Endometrium (tissue), 2 donors: ENCODE results near the gene ZBED4.

Experiments
- FAIRE-seq: peaks from 2 replicates; lab custom pipeline; 2012; peaks lifted over from hg19 to GRCh38; lab: Jason Lieb, UNC
- donor health status: control.
- donor health status: control.

The ZBED4 gene

DNA sequence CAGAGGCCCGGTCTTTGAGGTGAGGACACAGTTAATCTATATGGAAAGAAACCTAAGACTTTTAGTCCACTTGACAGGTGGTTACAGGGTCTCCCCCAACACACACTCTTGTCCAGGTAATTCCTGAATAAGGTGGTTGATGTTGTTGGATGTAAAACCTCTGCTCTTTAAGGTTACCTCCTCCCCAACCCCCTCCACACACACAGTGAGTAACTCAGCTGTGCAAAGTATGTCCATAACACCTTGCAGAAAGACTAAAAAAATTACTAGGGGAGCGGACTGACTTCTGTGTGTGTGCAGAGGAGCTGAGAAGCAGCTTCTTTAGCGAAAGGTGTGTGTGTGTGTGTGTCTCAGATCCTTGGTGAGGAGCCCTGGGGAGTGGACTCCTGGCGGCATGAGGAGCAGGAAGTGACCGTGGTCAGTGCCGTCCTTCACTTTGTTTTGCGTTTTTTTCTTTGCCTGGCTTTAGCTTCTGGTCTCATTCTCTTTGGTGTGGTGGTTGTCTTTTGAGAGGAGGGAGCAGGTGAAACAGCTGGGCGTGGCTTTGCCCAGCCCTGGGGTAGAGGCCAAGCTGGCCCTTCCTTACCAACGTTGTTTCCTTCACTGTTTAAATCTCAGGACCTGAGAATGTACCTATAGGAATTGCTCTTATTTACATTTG lies 1.7 kb downstream of the ZBED4 start:
- no peak for FAIRE-seq

DNA sequence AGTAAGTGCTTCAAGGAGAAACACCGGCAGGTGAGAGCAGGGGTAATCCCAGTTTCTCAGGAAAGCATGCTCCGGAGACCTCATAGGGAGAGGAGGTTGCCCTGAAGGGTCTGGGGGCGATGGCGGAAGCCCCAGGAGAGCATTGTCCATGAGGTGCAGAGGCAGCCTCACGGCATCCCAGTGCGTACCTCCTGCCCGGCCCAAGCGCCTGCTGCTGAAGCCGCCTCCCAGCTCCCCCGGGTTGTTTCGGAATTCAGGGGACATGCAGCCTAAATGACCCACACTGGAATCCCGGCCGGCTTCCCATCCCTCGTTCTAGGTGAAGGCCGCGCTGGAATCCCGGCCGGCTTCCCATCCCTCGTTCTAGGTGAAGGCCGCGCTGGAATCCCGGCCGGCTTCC lies 2.7 kb downstream of the ZBED4 start:
- no peak for FAIRE-seq

DNA sequence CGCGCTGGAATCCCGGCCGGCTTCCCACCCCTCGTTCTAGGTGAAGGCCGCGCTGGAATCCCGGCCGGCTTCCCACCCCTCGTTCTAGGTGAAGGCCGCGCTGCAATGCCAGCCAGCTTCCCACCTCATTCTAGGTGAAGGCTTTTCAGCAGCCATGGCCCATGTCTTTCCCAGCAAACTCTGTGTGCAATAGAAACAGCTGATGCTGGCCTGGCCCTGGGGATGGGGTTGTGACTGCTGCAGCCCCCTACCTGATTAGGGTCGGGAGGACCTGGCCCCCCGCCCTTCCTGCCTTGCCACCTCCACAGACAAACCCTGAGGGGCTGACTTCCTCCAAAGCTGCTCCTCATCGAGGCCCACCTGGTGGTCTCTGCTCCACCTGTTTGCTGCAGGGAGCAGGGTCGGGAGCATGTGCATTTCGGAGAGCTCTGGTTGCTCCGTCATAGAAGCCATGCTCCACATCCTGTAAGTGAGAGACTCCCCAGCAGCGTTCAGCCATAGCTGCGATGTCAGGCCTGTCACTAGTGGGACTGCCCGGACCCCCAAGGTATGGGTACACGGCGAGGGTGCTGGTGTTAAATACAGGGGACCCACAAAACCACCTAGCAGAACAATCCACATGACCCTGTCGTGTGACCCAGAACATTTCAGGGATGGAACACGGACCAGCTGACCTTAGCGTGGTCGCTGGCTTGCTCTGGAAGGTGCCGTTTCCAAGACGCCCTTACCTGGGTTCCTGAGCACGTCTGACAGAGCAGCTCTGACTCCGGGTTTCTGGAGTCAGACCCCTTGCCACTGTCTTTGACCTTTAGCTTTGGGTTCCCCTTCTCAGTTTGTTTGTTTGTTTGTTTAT lies 3.3 kb downstream of the ZBED4 start:
- FAIRE-seq = no peak

- no peak for FAIRE-seq
These were observed 5.2 kb downstream of the ZBED4 start for GRCh38 chr22:49858827-49859226.

DNA sequence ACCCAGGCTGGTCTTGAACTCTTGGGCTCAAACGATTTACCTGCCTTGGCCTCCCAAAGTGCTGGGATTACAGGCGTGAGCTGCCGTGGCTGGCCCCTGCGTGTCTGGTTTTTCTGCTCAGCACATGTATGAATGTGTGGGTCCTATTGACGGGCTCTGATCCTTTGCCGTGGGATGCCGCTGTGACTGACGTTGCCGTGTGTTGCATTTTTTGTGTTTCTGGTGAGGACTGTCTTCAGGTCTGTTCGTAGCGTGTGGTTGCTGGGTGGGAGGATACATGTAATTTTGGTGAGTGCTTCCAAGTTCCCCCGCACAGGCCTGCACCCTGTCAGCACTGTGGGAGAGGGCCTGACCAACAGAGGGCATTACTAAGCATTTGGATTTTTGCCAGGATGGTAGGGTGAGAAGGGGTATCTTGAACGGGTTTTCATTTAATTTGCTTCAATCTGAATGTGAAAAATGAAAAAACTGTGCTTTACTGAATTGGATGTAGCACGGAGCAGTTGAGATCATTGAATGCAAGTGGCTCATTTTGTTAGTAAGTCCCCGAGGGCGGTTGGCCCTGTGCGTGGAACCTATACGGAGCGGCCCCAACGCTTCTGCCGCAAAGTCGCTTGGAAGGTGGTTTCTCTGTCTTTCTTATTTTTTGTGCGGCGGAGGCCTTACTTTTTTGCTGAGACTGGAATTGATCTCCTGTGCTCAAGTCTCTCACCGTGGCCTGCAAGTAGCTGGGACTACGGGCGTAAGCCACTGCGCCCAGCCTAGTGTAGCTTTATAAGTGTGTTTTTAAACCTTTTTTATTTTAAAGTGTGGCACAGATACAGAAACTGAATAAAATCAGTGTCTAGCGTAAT lies 8.2 kb downstream of the ZBED4 start:
- no peak for FAIRE-seq

DNA sequence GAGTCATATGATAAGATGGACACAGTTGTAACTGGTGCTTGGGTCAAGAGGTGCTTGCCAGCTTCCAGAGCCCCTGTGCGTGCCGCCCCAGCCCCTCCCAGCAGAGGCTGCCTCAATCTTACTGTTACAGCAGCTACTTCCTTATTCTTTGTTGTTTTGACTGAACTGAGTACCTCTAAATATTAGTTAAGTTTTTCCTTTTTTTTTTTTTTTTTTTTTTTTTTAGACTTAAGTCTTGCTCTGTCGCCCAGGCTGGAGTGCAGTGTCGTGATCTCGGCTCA lies 8.8 kb downstream of the ZBED4 start:
- FAIRE-seq = no peak

- FAIRE-seq = no peak
These were observed 10.3 kb downstream of the ZBED4 start for GRCh38 chr22:49863931-49864330.

DNA sequence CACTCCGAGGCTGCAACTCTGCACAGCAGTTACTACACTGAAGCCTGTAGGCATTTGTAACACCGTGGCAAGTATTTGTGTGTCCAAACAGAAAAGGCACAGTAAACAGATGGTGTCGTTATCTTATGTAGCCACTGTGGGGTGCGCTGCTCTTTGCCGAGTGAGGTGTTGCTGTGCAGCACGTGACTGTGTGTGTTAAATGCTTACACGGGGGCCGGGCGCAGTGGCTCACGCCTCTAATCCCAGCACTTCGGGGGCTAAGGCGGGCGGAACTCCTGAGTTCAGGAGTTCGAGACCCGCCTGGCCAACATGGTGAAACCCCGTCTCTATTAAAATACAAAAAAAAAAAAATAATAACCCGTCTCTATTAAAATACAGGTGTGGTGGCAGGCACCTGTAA lies 11.5 kb downstream of the ZBED4 start:
- no peak for FAIRE-seq

GRCh38 chr22:49866134-49866533 lies 12.5 kb downstream of the ZBED4 start:
- FAIRE-seq = peak; percentile 31

DNA sequence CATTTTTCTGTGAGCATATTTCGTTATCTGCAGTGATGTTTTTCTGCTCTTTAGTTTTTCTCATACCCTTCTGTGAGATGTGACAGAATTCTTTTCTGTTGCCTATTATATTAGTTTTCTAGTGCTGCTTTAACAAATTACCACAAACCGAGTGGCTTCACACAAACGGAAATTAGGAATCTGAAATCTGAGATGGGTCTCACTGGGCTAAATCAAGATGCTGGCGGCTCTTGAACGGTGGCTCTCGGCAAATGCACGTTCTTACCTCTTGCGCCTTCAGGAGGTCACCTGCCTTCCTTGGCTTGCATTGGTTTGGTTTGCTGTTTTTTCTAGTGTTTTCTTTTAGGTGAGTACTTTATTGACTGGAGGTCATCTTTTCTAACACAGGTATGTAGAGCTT lies 13.0 kb downstream of the ZBED4 start:
- FAIRE-seq = no peak

GRCh38 chr22:49867303-49868265 lies 13.9 kb downstream of the ZBED4 start:
- FAIRE-seq = no peak

- no peak for FAIRE-seq
These were observed 15.6 kb downstream of the ZBED4 start for GRCh38 chr22:49869086-49869830.

GRCh38 chr22:49869845-49870712 lies 16.4 kb downstream of the ZBED4 start:
- FAIRE-seq = no peak

GRCh38 chr22:49871482-49871881 lies 17.8 kb downstream of the ZBED4 start:
- FAIRE-seq = no peak

DNA sequence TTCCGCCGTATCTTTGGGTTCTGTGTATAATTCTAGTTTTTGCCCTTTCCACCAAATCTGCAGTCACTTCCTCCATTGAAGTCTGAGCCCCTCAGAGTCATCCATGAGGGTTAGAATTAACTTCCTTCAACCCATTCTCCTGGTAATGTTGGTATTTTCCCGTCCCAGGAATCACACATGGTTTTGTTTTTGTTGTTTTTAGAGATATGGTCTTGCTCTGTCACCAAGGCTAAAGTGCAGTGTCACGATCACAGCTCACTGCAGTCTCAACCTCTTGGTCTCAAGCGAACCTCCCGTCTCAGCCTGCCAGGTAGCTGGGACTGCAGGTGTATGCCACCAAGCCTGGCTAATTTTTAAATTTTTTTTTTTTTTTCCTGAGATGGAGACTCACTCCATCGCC lies 18.7 kb downstream of the ZBED4 start:
- FAIRE-seq = no peak

DNA sequence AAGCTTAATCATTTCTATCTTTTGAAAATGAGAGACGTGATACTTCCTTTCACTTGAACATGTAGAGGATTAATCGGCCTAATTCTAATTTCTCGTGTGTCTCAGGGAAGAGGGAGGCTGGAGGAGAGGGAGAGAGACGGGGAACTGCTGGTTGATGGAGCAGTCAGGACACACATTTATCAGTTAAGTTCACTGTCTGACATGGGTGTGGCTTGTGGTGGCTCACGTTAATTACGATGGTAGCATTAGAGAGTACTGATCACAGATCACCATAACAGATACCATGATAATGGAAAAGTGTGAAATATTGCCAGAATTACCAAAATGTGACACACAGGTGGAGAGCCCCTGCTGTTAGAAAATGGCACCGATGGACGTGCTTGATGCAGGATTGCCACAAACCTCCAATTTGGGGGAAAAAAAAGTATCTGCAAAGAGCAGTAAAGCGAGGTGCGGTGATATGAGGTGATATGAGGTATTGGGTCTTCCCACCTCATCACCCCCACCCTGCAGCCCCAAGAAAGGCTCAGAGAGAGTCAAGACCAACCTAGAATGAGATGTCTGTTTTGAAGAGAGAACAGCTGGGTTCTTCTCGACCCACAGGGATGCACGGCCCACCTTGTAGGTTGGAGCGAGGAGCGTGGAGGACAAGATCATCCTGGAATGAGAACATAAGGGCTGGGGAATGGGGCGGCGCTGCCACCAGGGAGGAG lies 19.7 kb downstream of the ZBED4 start:
- no peak for FAIRE-seq

DNA sequence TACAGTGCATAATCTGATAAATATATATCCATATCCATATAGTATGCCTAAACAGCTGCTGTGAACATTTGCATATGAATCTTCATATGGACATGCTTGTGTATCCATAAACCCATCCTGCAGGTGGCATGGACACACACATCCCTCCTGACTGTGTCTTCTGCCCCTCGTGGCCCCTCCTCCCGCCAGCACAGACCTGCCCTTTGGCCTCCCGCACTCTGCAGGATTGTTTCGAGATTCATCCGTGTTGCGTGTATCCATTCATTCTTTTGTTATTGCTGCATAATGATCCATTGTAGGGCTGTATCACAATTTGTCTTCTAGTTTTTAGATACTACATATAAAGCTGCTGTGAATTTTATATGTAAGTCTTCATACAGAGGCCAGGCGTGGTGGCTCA lies 24.0 kb downstream of the ZBED4 start:
- no peak for FAIRE-seq

DNA sequence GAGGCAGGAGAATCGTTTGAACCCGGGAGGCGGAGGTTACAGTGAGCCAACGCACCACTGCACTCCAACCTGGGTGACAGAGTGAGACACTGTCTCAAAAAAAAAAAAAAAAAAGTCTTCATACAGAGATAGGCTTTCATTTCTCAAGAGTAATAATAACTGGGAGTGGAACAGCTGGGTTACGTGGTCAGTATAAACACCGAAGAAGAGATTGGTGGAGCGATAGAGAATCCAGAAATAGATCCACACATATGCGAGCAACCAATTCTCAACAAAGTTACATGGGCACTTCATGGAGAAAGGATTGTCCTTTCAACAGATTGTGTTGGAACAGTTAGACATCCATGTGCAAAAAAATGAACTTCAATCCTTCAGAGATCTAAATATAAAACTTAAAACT lies 24.6 kb downstream of the ZBED4 start:
- no peak for FAIRE-seq

DNA sequence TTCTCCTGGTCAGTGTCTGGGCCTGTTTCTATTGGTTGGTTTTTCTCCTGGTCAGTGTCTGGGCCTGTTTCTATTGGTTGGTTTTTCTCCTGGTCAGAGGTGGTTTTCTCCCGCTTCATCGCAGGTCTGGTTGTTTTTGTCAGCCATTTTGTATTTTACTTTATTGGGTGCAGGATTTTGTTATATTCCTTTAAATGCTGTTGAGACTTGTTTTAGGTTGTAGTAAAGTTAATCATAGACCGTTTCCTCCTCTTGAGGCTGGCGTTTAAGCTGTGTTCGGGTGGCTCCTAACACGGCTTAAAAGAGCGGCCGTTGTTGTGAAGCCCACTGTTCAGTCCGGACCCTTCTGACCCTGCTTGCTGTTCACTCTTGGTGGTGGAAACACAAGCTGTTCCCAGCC lies 26.2 kb downstream of the ZBED4 start:
- FAIRE-seq = no peak

DNA sequence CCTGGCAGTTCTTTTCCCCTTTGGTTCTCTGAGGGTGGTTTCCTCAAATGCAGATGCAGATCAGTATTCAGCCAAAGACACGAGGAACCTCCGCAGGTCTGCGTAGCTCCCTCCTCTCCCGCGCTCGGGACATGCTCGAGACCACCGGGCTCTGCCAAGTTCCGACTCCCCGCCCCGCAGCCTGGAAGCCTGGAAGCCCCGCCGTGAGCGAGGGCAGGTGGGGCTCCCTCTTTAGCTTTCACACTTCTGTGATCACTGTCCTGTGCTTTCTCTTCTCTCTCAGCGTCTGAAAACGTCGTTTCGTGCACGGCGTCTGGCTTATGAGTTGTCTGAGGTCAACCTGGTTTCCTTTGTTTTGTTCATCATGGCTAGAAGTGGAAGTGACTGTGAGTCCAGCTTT lies 26.6 kb downstream of the ZBED4 start:
- FAIRE-seq = no peak
